Uterus (tissue), 2 donors: Measurements from ENCODE around the gene NUBP2.

ENCODE experiments used
- POLR2A ChIP-seq, 2 donors: fragments of 450-650 bp; IDR thresholded peaks; one replicate each; pipeline ENCODE4 v1.6.1; 2016; ENCODE audit warnings: antibody characterized with exemption in 2 of 2, mild to moderate bottlenecking in 1 of 2, moderate library complexity in 1 of 2
- TF ChIP-seq, protein P1 (sequence below), 4 experiments: fragments of 200-600 bp in 2 of 4; fragments of 450-650 bp in 2 of 4; sonication (generic) in 2 of 4; IDR thresholded peaks; one replicate each; pipeline ENCODE4 v1.5.1; 2016 to 2019; ENCODE audit warnings: antibody characterized with exemption in 4 of 4, mild to moderate bottlenecking in 2 of 4, moderate library complexity in 1 of 4

GRCh38 chr16:1792836-1793577 lies 10.2 kb downstream of the NUBP2 start:
- TF ChIP-seq, protein P1, sequence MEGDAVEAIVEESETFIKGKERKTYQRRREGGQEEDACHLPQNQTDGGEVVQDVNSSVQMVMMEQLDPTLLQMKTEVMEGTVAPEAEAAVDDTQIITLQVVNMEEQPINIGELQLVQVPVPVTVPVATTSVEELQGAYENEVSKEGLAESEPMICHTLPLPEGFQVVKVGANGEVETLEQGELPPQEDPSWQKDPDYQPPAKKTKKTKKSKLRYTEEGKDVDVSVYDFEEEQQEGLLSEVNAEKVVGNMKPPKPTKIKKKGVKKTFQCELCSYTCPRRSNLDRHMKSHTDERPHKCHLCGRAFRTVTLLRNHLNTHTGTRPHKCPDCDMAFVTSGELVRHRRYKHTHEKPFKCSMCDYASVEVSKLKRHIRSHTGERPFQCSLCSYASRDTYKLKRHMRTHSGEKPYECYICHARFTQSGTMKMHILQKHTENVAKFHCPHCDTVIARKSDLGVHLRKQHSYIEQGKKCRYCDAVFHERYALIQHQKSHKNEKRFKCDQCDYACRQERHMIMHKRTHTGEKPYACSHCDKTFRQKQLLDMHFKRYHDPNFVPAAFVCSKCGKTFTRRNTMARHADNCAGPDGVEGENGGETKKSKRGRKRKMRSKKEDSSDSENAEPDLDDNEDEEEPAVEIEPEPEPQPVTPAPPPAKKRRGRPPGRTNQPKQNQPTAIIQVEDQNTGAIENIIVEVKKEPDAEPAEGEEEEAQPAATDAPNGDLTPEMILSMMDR (IDR thresholded peaks at IDR 0.05) = no peak
- no peak for TF ChIP-seq POLR2A (IDR thresholded peaks at IDR 0.05)
